OCI-LY7 (cell line): ENCODE data around the gene NID2. TPM values are rescaled to one million over a fixed set of nuclear protein-coding genes. Genes with fewer than 3 reads are reported as not detected.

Experiments used
- BruUV-seq: library from RNA; stranded (reverse); fragments of 400-500 nt; replicated peaks from 2 replicates; lab custom pipeline; 2021; lab: Mats Ljungman, UMichigan
- CTCF ChIA-PET: fragments of 300-600 bp; sonication (Branson Sonifier 250); formaldehyde crosslinking; loops from one replicate; lab custom pipeline; 2022; ENCODE audit warnings: antibody characterized with exemption; ENCODE audit not compliant: unreplicated experiment; lab: Charles Lee
- POLR2A ChIA-PET: fragments of 300-600 bp; sonication (Branson Sonifier 250); formaldehyde crosslinking; loops from one replicate; lab custom pipeline; 2022; ENCODE audit warnings: antibody characterized with exemption; lab: Charles Lee
- DNase-seq: peaks from one replicate; pipeline ENCODE4 v3.0.0-alpha.2; 2015; ENCODE audit warnings: low spot score
- H2AFZ ChIP-seq: fragments of 200-600 bp; sonication (generic), shearing (Covaris generic); 2 replicates; pipeline ENCODE4 v1.6.1; 2014; ENCODE audit warnings: mild to moderate bottlenecking, antibody characterized with exemption, low read length, moderate library complexity
- H3K27ac ChIP-seq: fragments of 200-600 bp; sonication (generic); 2 replicates; pipeline ENCODE4 v1.5.1; 2014; ENCODE audit warnings: mixed run types, low read depth, mild to moderate bottlenecking, moderate library complexity, low read length, inconsistent platforms; ENCODE audit not compliant: poor library complexity, severe bottlenecking
- H3K36me3 ChIP-seq: fragments of 200-600 bp; sonication (generic); 2 replicates; pipeline ENCODE4 v1.6.1; 2014; ENCODE audit warnings: mild to moderate bottlenecking, antibody characterized with exemption, low read length, moderate library complexity, mixed read lengths; ENCODE audit not compliant: insufficient read depth
- H3K4me1 ChIP-seq: fragments of 200-600 bp; sonication (generic); 2 replicates; pipeline ENCODE4 v1.5.1; 2014; ENCODE audit warnings: mild to moderate bottlenecking, low read length; ENCODE audit not compliant: insufficient read depth, poor library complexity, severe bottlenecking
- H3K4me2 ChIP-seq: fragments of 200-600 bp; sonication (generic); 2 replicates; pipeline ENCODE4 v1.6.1; 2014; ENCODE audit warnings: mild to moderate bottlenecking, low read length
- H3K4me3 ChIP-seq: fragments of 200-600 bp; sonication (generic); 2 replicates; pipeline ENCODE4 v1.5.1; 2014; ENCODE audit warnings: mild to moderate bottlenecking, low read depth, low read length; ENCODE audit not compliant: poor library complexity, severe bottlenecking
- H3K79me2 ChIP-seq: fragments of 200-600 bp; sonication (generic); 2 replicates; pipeline ENCODE4 v1.6.1; 2016; ENCODE audit warnings: low read depth, mild to moderate bottlenecking, low read length, moderate library complexity, mixed read lengths; ENCODE audit not compliant: insufficient read depth
- H3K9me2 ChIP-seq: fragments of 200-600 bp; sonication (generic); 2 replicates; pipeline ENCODE4 v1.6.1; 2016; ENCODE audit warnings: mild to moderate bottlenecking, low read length, mixed read lengths; ENCODE audit not compliant: insufficient read depth
- H3K9me3 ChIP-seq: fragments of 200-600 bp; sonication (generic); 2 replicates; pipeline ENCODE4 v1.6.1; 2014; ENCODE audit warnings: mild to moderate bottlenecking, mixed run types, low read length, mixed read lengths
- H4K20me1 ChIP-seq: fragments of 200-600 bp; sonication (generic); 2 replicates; pipeline ENCODE4 v1.6.1; 2014; ENCODE audit warnings: mild to moderate bottlenecking, antibody characterized with exemption, low read length, moderate library complexity, mixed read lengths; ENCODE audit not compliant: insufficient read depth
- EZH2phosphoT487 ChIP-seq: fragments of 200-600 bp; sonication (generic); IDR thresholded peaks from 2 replicates; pipeline ENCODE4 v1.6.1; 2018; ENCODE audit warnings: low read depth, borderline replicate concordance, mild to moderate bottlenecking, mixed run types, antibody characterized with exemption, low read length, moderate library complexity, mixed read lengths
- intact Hi-C: fragments of 100-400 bp; cut with micrococcal nuclease; formaldehyde crosslinking; loops from one replicate; pipeline ENCODE4 v1.10.0; 2022; ENCODE audit not compliant: unreplicated experiment
- total RNA-seq, 2 experiments: library from RNA; depleted of rRNA in 1 of 2; stranded (reverse); fragments of >200 nt in 1 of 2; shearing (Covaris generic) in 1 of 2; gene quantifications; 2 replicates each; pipeline ENCODE4 v1.2.3, GENCODE V29; 2014 to 2022
- TF ChIP-seq, protein P1 (sequence below): fragments of 200-600 bp; sonication (generic); conservative IDR thresholded peaks from 2 replicates; pipeline ENCODE4 v1.5.1; 2014; ENCODE audit warnings: mild to moderate bottlenecking, antibody characterized with exemption, low read length, moderate library complexity, mixed read lengths

Gene NID2
- total RNA-seq, 2 experiments from 2014 or later, result not detected

GRCh38 chr14:52023518-52023917 is 45.3 kb downstream of the NID2 start:
- no TSS peak for BruUV-seq
- Histone ChIP-seq H3K4me1 (no peaks in the 10 kb centered on the region), H3K36me3 (no peaks in the 10 kb centered on the region), H2AFZ (no peak overlapping the region), H4K20me1 (no peaks in the 10 kb centered on the region), H3K79me2 (no peaks in the 10 kb centered on the region), H3K4me2 (no peak overlapping the region), H3K9me3 (no peaks in the 10 kb centered on the region), H3K9me2 (no peaks in the 10 kb centered on the region), H3K4me3 (no peak overlapping the region), H3K27ac (no peak overlapping the region)
- TF ChIP-seq, protein P1, sequence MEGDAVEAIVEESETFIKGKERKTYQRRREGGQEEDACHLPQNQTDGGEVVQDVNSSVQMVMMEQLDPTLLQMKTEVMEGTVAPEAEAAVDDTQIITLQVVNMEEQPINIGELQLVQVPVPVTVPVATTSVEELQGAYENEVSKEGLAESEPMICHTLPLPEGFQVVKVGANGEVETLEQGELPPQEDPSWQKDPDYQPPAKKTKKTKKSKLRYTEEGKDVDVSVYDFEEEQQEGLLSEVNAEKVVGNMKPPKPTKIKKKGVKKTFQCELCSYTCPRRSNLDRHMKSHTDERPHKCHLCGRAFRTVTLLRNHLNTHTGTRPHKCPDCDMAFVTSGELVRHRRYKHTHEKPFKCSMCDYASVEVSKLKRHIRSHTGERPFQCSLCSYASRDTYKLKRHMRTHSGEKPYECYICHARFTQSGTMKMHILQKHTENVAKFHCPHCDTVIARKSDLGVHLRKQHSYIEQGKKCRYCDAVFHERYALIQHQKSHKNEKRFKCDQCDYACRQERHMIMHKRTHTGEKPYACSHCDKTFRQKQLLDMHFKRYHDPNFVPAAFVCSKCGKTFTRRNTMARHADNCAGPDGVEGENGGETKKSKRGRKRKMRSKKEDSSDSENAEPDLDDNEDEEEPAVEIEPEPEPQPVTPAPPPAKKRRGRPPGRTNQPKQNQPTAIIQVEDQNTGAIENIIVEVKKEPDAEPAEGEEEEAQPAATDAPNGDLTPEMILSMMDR, result no peak
- no peak for TF ChIP-seq EZH2phosphoT487
- ChIA-PET POLR2A (interaction anchor here (0.6 kb wide), 2 partner anchors 153 to 234 kb away, joined by 3 to 9 read pairs; no protein-coding TSS in a partner anchor), CTCF (no interaction called here)
- intact Hi-C loops, result no loop called here
- DNase-seq, result no peak

DNA sequence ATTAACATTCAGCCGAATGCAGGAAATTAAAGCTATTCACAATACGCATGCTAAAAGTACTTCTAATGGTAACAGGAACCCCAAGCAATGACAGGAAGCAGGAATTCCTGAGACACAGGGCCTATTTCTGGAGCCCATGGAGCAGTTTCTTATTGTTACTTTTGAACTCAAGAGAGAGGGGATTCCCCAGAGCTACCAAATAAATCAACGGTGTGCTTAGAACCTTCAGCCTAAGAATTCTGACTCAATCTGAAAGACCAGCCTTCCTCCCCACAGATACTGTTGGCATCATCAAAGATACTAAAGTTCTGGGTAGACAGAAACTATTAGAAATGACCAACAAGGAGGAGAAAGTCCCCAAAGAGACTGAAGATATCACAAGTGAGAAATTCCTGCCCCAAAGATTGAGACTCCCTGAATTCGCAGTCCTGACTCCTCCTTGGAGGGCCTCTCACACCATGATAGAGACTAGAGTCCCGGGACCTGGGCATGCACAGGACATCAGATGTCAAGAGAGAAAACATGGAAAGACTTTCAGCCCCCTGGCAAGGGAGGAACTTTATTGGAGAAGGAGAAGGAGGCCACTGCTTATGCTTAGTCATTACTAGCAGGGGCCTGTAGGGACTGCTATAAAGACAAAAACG is 46.8 kb downstream of the NID2 start:
- no peaks in the 10 kb centered on the region for H3K9me3 ChIP-seq
- intact Hi-C loops, result no loop called here
- H3K4me1 ChIP-seq, result no peaks in the 10 kb centered on the region
- H3K36me3 ChIP-seq, result no peaks in the 10 kb centered on the region
- no peak for TF ChIP-seq EZH2phosphoT487
- TF ChIP-seq, protein P1, result no peak
- no peaks in the 10 kb centered on the region for H3K79me2 ChIP-seq
- POLR2A ChIA-PET, result interaction anchor here (0.7 kb wide), 1 partner anchor 113 kb away, joined by 3 read pairs; no protein-coding TSS in a partner anchor
- no peaks in the 10 kb centered on the region for H3K9me2 ChIP-seq
- no peak overlapping the region for H3K4me3 ChIP-seq
- CTCF ChIA-PET, result no interaction called here
- no peak overlapping the region for H3K27ac ChIP-seq
- H2AFZ ChIP-seq, result no peak overlapping the region
- H3K4me2 ChIP-seq, result no peak overlapping the region
- no TSS peak for BruUV-seq
- no peaks in the 10 kb centered on the region for H4K20me1 ChIP-seq
- DNase-seq, result no peak
